GM12878 (cell line): ENCODE results near the gene ARHGAP40. TPM values are rescaled to one million over a fixed set of nuclear protein-coding genes. Genes with fewer than 3 reads are reported as not detected.

Experiments
- ATAC-seq: fragments of 200-7000 bp; cut with Tn5 transposase; 3 replicates; pipeline ENCODE4 v1.9.1; 2020; ENCODE audit warnings: mild to moderate bottlenecking, moderate library complexity
- BruUV-seq: library from RNA; stranded (reverse); fragments of 400-500 nt; replicated peaks from 2 replicates; lab custom pipeline; 2021; lab: Mats Ljungman, UMichigan
- CTCF ChIA-PET: fragments of 300-600 bp; sonication (Branson Sonifier 250); formaldehyde crosslinking; extraction: SDS; loops from one replicate; lab custom pipeline; 2021; ENCODE audit warnings: inconsistent platforms; lab: Yijun Ruan, JAX
- POLR2A ChIA-PET: fragments of 350-600 bp; formaldehyde crosslinking; extraction: SDS; loops from one replicate; lab custom pipeline; 2021; ENCODE audit warnings: inconsistent platforms; lab: Charles Lee
- RAD21 ChIA-PET: fragments of 300-600 bp; sonication (Branson Sonifier 250); formaldehyde crosslinking; loops from one replicate; lab custom pipeline; 2023; ENCODE audit warnings: antibody characterized with exemption; ENCODE audit not compliant: unreplicated experiment; lab: Charles Lee
- SMC1A ChIA-PET: fragments of 300-600 bp; sonication (Branson Sonifier 250); formaldehyde crosslinking; loops from one replicate; lab custom pipeline; 2023; ENCODE audit not compliant: unreplicated experiment, uncharacterized antibody; lab: Charles Lee
- DNase-seq: peaks from one replicate; pipeline ENCODE4 v3.0.0-alpha.2; 2011; ENCODE audit warnings: low read depth, low spot score
- FAIRE-seq: peaks from 3 replicates; lab custom pipeline; 2011; peaks lifted over from hg19 to GRCh38; lab: Jason Lieb, UNC
- H2AFZ ChIP-seq: 2 replicates; pipeline ENCODE4 v1.6.0; 2011; ENCODE audit warnings: low read depth, low read length, control low read depth; ENCODE audit not compliant: control insufficient read depth
- H3K27ac ChIP-seq: 2 replicates; pipeline ENCODE4 v1.5.1; 2011; ENCODE audit warnings: control low read depth; ENCODE audit not compliant: control insufficient read depth, insufficient read depth
- H3K27me3 ChIP-seq, 2 experiments: replicated peaks in 1 of 2; 2 replicates each; pipeline versions ENCODE4 v1.6.0 to v1.6.1; 2011; ENCODE audit warnings: low read length in 1 of 2; ENCODE audit not compliant: control insufficient read depth in 2 of 2, insufficient read depth in 2 of 2
- H3K36me3 ChIP-seq, 2 experiments: 2 replicates each; pipeline ENCODE4 v1.5.1; 2011; ENCODE audit warnings: low read length in 1 of 2; ENCODE audit not compliant: control insufficient read depth in 2 of 2, insufficient read depth in 2 of 2
- H3K4me1 ChIP-seq: 2 replicates; pipeline ENCODE4 v1.6.1; 2011; ENCODE audit warnings: mild to moderate bottlenecking, low read length, moderate library complexity, mixed read lengths; ENCODE audit not compliant: control insufficient read depth, insufficient read depth
- H3K4me2 ChIP-seq: 2 replicates; pipeline ENCODE4 v1.6.0; 2011; ENCODE audit warnings: control low read depth; ENCODE audit not compliant: control insufficient read depth, insufficient read depth
- H3K4me3 ChIP-seq: fragments of 200-600 bp; sonication (generic); 2 replicates; pipeline ENCODE4 v1.5.1; 2016
- H3K79me2 ChIP-seq: 2 replicates; pipeline ENCODE4 v1.6.0; 2011; ENCODE audit warnings: low read length; ENCODE audit not compliant: control insufficient read depth, insufficient read depth
- H3K9ac ChIP-seq: 2 replicates; pipeline ENCODE4 v1.8.0; 2011; ENCODE audit warnings: low read length, control low read depth, mixed read lengths; ENCODE audit not compliant: control insufficient read depth, insufficient read depth
- H3K9me3 ChIP-seq: replicated peaks from 3 replicates; pipeline ENCODE4 v1.5.1; 2011; ENCODE audit warnings: mild to moderate bottlenecking, low read length; ENCODE audit not compliant: control insufficient read depth, insufficient read depth
- H4K20me1 ChIP-seq: 2 replicates; pipeline ENCODE4 v1.6.0; 2011; ENCODE audit not compliant: control insufficient read depth, insufficient read depth
- ATF3 ChIP-seq: IDR thresholded peaks from 2 replicates; pipeline ENCODE4 v1.6.1; 2011; ENCODE audit warnings: low read depth, mild to moderate bottlenecking, low read length, moderate library complexity, borderline replicate concordance; ENCODE audit errors: extremely low read depth
- EZH2 ChIP-seq: IDR thresholded peaks from 2 replicates; pipeline ENCODE4 v1.6.1; 2012; ENCODE audit warnings: low read depth, mild to moderate bottlenecking, control low read depth, inconsistent platforms, low read length, borderline replicate concordance; ENCODE audit not compliant: control insufficient read depth
- FOXM1 ChIP-seq: IDR thresholded peaks from 2 replicates; pipeline ENCODE4 v1.6.1; 2012; ENCODE audit warnings: low read depth, mild to moderate bottlenecking, inconsistent platforms, low read length, moderate library complexity
- MYB ChIP-seq: fragments of 150-350 bp; IDR thresholded peaks from 2 replicates; pipeline ENCODE4 v1.6.1; 2014; ENCODE audit warnings: mild to moderate bottlenecking, low read depth, low read length, borderline replicate concordance
- NR2C2 ChIP-seq: IDR thresholded peaks from 2 replicates; pipeline ENCODE4 v1.6.1; 2011; ENCODE audit warnings: borderline replicate concordance, low read depth; ENCODE audit not compliant: control insufficient read depth, insufficient read length
- POLR2AphosphoS5 ChIP-seq: IDR thresholded peaks from 2 replicates; pipeline ENCODE4 v1.6.1; 2011; ENCODE audit warnings: mild to moderate bottlenecking, low read length, inconsistent platforms
- POU2F2 ChIP-seq: IDR thresholded peaks from 3 replicates; pipeline ENCODE4 v1.6.1; 2011; ENCODE audit warnings: low read depth, mild to moderate bottlenecking, low read length, borderline replicate concordance
- RUNX3 ChIP-seq: IDR thresholded peaks from 2 replicates; pipeline ENCODE4 v1.6.1; 2012; ENCODE audit warnings: low read length, inconsistent platforms
- ZNF622 ChIP-seq: fragments of 450-650 bp; IDR thresholded peaks from 2 replicates; pipeline ENCODE4 v1.6.1; 2017; ENCODE audit warnings: mild to moderate bottlenecking, inconsistent platforms
- WGBS: methylation state at CpG from one replicate; pipeline ENCODE4 v1.1.6; 2016; ENCODE audit warnings: low lambda C conversion rate; ENCODE audit not compliant: insufficient replicate concordance, insufficient coverage; ENCODE audit errors: missing lambda C conversion rate; 5-methylcytosine and 5-hydroxymethylcytosine counted together
- in situ Hi-C: fragments of 300-500 bp; cut with MboI; formaldehyde crosslinking; loops from 9 replicates; pipeline ENCODE4 v1.14.3; 2018; ENCODE audit warnings: mixed read lengths
- intact Hi-C: fragments of 100-400 bp; cut with micrococcal nuclease; formaldehyde crosslinking; loops from one replicate; pipeline ENCODE4 v1.14.2; 2022; ENCODE audit not compliant: unreplicated experiment
- polyA plus RNA-seq, 11 experiments: library from polyadenylated mRNA; depleted of rRNA in 4 of 11; unstranded in 6 of 11; stranded (reverse) in 5 of 11; fragments of >200 nt; fragmentation: Nextera tagmentation in 4 of 11; fragmentation: Illumina TruSeq in 1 of 11; extraction: Ambion mirVana in 4 of 11; extraction: Trizol in 1 of 11; gene quantifications; 1 replicate in 1 of 11; 2 replicates in 10 of 11; pipeline versions ENCODE4 v1.2.1 to v1.2.3, GENCODE V29; 2011 to 2016; ENCODE audit warnings: inconsistent platforms in 2 of 11, missing spikeins in 2 of 11, low read depth in 1 of 11
- total RNA-seq, 4 experiments: library from RNA; depleted of rRNA in 3 of 4; stranded (reverse); fragments of >200 nt in 3 of 4; fragmentation: Illumina TruSeq in 1 of 4; extraction: Trizol in 1 of 4; gene quantifications; 2 replicates each; pipeline versions ENCODE4 v1.2.1 to v1.2.3, GENCODE V29; 2013 to 2021

The ARHGAP40 gene
- total and polyA plus RNA-seq, 10 of the 15 experiments (the other 5 are each of a cell fraction or from before 2014, with no cell fraction given), result 0.06 to 0.07 TPM; not detected in 8

DNA sequence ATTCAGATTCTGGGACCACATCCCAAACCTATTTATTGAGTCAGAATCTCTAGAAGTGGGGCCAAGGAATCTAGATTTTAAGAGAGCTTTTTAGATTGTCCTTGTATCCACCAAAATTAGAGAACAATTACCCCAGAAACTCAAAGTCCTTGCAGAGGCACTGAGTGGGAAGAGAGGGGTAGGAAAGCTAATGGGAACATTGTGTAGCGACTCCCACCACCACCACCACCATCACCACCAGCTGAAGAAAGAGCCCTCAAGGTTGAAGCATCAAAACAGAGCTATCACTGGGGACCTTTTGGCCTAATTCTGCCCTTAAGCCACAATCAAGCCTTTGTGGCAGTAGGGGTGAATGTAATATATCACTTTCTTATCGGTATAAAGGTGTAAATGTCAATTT lies 83.7 kb downstream of the ARHGAP40 start:
- DNase-seq, result no peak
- Histone ChIP-seq H2AFZ (no peak overlapping the region), H3K9ac (no peak overlapping the region), H3K9me3 (no peaks in the 10 kb centered on the region), H3K27me3 (peaks cover 0 to 2% of the 10 kb centered on the region in 2 experiments; a peak in 1 of 4 replicates), H3K4me3 (no peak overlapping the region), H3K4me2 (no peak overlapping the region), H3K27ac (no peak overlapping the region), H4K20me1 (no peaks in the 10 kb centered on the region), H3K79me2 (no peaks in the 10 kb centered on the region), H3K36me3 (no peaks in the 10 kb centered on the region), H3K4me1 (no peaks in the 10 kb centered on the region)
- no TSS peak for BruUV-seq
- no peak for ATAC-seq
- TF ChIP-seq FOXM1 (no peak), POU2F2 (no peak), NR2C2 (no peak), RUNX3 (no peak), MYB (no peak), EZH2 (no peak), POLR2AphosphoS5 (no peak), ATF3 (no peak), ZNF622 (no peak)
- ChIA-PET SMC1A (no interaction called here), CTCF (interaction anchor here (0.7 kb wide), 2 partner anchors 18 to 67 kb away, joined by 3 read pairs; no protein-coding TSS in a partner anchor), POLR2A (no interaction called here), RAD21 (no interaction called here)
- intact Hi-C loops, result no loop called here
- 35% methylated on average over 2 of the region's 2 CpGs for WGBS
- in situ Hi-C loops, result no loop called here
- FAIRE-seq, result no peak
